Small intestine (tissue), 16 donors: ENCODE results near the gene NBEAL1. TPM values are rescaled to one million over a fixed set of nuclear protein-coding genes. Genes with fewer than 3 reads are reported as not detected.
A peak's percentile ranks its signal among the peaks of the same experiment; 100 is the strongest.
"Not testable (repeated sequence)": the region's sequence is repeated elsewhere in the genome, so short reads cannot be mapped to it uniquely, and the experiment has no call there.

Source experiments
- DNase-seq, 2 donors: peaks; one replicate each; pipeline versions ENCODE4 v3.0.0 to v3.0.0-alpha.2; 2013
- FAIRE-seq: peaks from 2 replicates; lab custom pipeline; 2012; peaks lifted over from hg19 to GRCh38; lab: Jason Lieb, UNC
- H3K27ac ChIP-seq, 3 donors: one replicate each; pipeline ENCODE4 v1.5.1; 2013; ENCODE audit warnings: low read length in 2 of 3, mild to moderate bottlenecking in 2 of 3, control low read depth in 1 of 3, inconsistent platforms in 1 of 3, low read depth in 1 of 3, moderate library complexity in 1 of 3
- H3K27me3 ChIP-seq, 3 donors: one replicate each; pipeline ENCODE4 v1.6.1; 2013; ENCODE audit warnings: low read length in 3 of 3, inconsistent platforms in 1 of 3; ENCODE audit not compliant: control insufficient read depth in 3 of 3, insufficient read depth in 3 of 3
- H3K36me3 ChIP-seq, 3 donors: one replicate each; pipeline ENCODE4 v1.6.1; 2013; ENCODE audit warnings: low read length in 3 of 3, inconsistent platforms in 1 of 3, low read depth in 1 of 3, mild to moderate bottlenecking in 1 of 3, moderate library complexity in 1 of 3; ENCODE audit not compliant: control insufficient read depth in 3 of 3, insufficient read depth in 2 of 3
- H3K4me1 ChIP-seq, 3 donors: one replicate each; pipeline ENCODE4 v1.6.1; 2013; ENCODE audit warnings: low read length in 2 of 3, inconsistent platforms in 1 of 3, low read depth in 1 of 3, mild to moderate bottlenecking in 1 of 3, moderate library complexity in 1 of 3; ENCODE audit not compliant: control insufficient read depth in 3 of 3, insufficient read depth in 2 of 3
- H3K4me3 ChIP-seq, 3 donors: one replicate each; pipeline ENCODE4 v1.5.1; 2013; ENCODE audit warnings: low read length in 3 of 3, control low read depth in 1 of 3, inconsistent platforms in 1 of 3, low read depth in 1 of 3, mild to moderate bottlenecking in 1 of 3, moderate library complexity in 1 of 3
- H3K9me3 ChIP-seq, 2 donors: one replicate each; pipeline ENCODE4 v1.6.1; 2013; ENCODE audit warnings: low read depth in 1 of 2, low read length in 1 of 2; ENCODE audit not compliant: control insufficient read depth in 2 of 2, insufficient read depth in 1 of 2
- WGBS, 3 donors: extraction: QIAGEN DNeasy Blood & Tissue Kit; methylation state at CpG; one replicate each; pipeline ENCODE4 v1.1.7; 2013; 5-methylcytosine and 5-hydroxymethylcytosine counted together
- long read RNA-seq, 10 donors: transcript quantifications; one replicate each; lab custom pipeline, GENCODE V29; 2026
- polyA plus RNA-seq, 4 donors: library from polyadenylated mRNA; stranded (reverse) in 3 of 4; unstranded in 1 of 4; fragments of 200-250 nt in 3 of 4; fragments of 120-200 nt in 1 of 4; gene quantifications; one replicate each; pipeline versions ENCODE4 v1.2.1 to v1.2.3, GENCODE V29; 2013
- donor health status: healthy with polysubstance abuse.
- donor health status: control.
- donor health status: control.
- donor health status: Bipolar disorder and iron deficiency.
- donor health status: healthy.

Gene NBEAL1
- 10 to 100 TPM in 3 of 4 donors, 1 to 10 TPM in 1; 6.5 to 12.7 (median 11.8) TPM for polyA plus RNA-seq
- long read RNA-seq, donor 1: 0 reads
- long read RNA-seq, donor 2: 0 reads
- long read RNA-seq, donor 3: 0 reads
- long read RNA-seq, donor 4: 0 reads
- long read RNA-seq, donor 5: 0 reads
- long read RNA-seq, donor 6, partial matches to known transcripts: 0 of 1 reads
- long read RNA-seq, donor 6, other reads (novel, unspliced or antisense): 0 of 1 reads
- long read RNA-seq, donor 7: 0 reads
- long read RNA-seq, donor 8: 0 reads
- long read RNA-seq, donor 9: 0 reads
- long read RNA-seq, donor 10: 0 reads

- WGBS, 3 donors: 0 to 1% (median 0%) methylated on average over 53 to 59 of the region's 59 CpGs
Observed at GRCh38 chr2:203014456-203015199, at the start of gene NBEAL1. Gene NBEAL1 (plus strand): TSS chr2:203014875. CDS start chr2:203016385, 1,510 bp downstream.

GRCh38 chr2:202965810-202966460, 48.7 kb upstream of the NBEAL1 start:
- no peaks in the 10 kb centered on the region for H3K9me3 ChIP-seq
- H3K4me1 ChIP-seq: no peaks in the 10 kb centered on the region
- 58 to 72% (median 70%) methylated on average over 5 of the region's 5 CpGs for WGBS, 3 donors
- no peak overlapping the region for H3K27ac ChIP-seq
- H3K4me3 ChIP-seq: no peak overlapping the region
- no peak for FAIRE-seq
- peaks cover 0 to 5% (median 0%) of the 10 kb centered on the region in 3 donors for H3K36me3 ChIP-seq
- DNase-seq: peak in 1 of 2 donors; percentile 19
- H3K27me3 ChIP-seq: no peaks in the 10 kb centered on the region

More at GRCh38 chr2:203014456-203015199, at the start of gene NBEAL1:
- FAIRE-seq (peak; percentile 62), DNase-seq (peak; percentile 98 to 100)
- peak within 1 kb of the TSS; percentile 88 to 99 (median 97) for H3K27ac ChIP-seq
- no peaks in the 10 kb centered on the region for H3K27me3 ChIP-seq
- peaks cover 0 to 13% (median 0%) of the 10 kb centered on the region in 3 donors for H3K4me1 ChIP-seq
- no peaks in the 10 kb centered on the region for H3K36me3 ChIP-seq
- no peaks in the 10 kb centered on the region for H3K9me3 ChIP-seq
- peak within 1 kb of the TSS; percentile 80 to 99 (median 83) for H3K4me3 ChIP-seq

DNA sequence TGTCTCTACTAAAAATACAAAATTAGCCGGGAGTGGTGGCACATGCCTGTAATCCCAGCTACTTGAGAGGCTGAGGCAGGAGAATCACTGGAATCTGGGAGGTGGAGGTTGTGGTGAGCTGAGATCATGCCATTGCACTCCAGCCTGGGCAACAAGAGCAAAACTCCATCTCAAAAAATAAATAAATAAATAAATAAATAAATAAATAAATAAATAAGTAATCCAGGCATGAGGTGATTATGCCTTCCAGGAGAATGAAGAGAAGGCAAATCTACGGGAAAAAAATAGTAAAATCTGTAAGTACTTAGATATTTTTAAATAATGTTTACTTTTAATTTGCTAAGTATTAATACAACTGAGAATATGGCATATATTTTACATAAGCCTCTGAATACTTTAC, 45.3 kb upstream of the NBEAL1 start:
- FAIRE-seq, H3K4me3 ChIP-seq, H3K27me3 ChIP-seq, H3K9me3 ChIP-seq, H3K36me3 ChIP-seq, H3K4me1 ChIP-seq, H3K27ac ChIP-seq, DNase-seq: not testable (repeated sequence)
- 48 to 50% (median 50%) methylated on average over 2 of the region's 2 CpGs for WGBS, 3 donors

DNA sequence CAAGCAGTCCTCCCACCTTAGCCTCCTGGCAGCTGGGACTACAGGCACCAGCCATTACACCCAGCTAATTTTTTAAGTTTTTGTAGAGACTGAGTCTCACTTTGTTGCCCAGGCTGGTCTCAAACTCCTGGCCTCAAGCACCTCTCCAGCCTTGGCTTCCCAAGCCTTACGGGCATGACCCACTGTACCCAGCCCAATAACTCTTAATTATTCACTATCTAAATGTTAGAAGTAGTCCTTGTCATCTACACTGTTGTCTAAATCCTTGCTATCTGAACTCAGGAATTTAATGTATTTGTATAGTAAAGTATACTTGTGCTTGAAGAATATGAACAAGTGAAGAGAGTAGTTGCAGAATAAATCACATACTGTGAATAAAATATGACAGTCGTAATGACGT, 37.9 kb upstream of the NBEAL1 start:
- DNase-seq (no peak), FAIRE-seq (no peak)
- 96 to 98% (median 97%) methylated on average over 3 of the region's 3 CpGs for WGBS, 3 donors
- H3K27me3 ChIP-seq: no peaks in the 10 kb centered on the region
- peaks cover 0 to 21% (median 0%) of the 10 kb centered on the region in 3 donors for H3K36me3 ChIP-seq
- H3K9me3 ChIP-seq: no peaks in the 10 kb centered on the region
- H3K4me3 ChIP-seq: no peak overlapping the region
- no peak overlapping the region for H3K27ac ChIP-seq
- no peaks in the 10 kb centered on the region for H3K4me1 ChIP-seq

- Histone ChIP-seq H3K9me3 (no peaks in the 10 kb centered on the region), H3K27me3 (no peaks in the 10 kb centered on the region), H3K36me3 (peaks cover 0 to 11% (median 0%) of the 10 kb centered on the region in 3 donors), H3K4me3 (no peak overlapping the region), H3K27ac (no peak overlapping the region), H3K4me1 (no peaks in the 10 kb centered on the region)
- WGBS, 3 donors: 94 to 97% (median 97%) methylated on average over 3 of the region's 3 CpGs
- FAIRE-seq (no peak), DNase-seq (no peak)
Observed at GRCh38 chr2:202982779-202983491, 31.7 kb upstream of the NBEAL1 start.

DNA sequence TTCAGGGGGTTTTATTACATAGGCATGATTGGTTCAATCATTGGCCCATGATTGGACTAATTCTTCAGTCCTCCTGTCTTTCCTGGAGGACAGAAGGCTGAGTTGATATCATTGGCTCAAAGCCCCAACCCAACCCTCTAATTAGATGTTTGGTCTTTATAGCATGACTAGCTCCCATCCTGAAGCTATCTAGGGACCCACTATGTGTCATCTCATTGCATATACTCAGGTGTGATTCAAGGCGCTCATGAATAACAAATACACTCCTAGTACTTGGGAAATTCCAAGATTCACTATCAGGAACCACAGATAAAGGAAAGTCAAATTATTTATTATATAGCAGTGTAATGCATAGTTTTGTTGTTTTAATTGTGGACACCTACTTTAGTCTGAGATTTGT, 24.9 kb upstream of the NBEAL1 start:
- no peaks in the 10 kb centered on the region for H3K27me3 ChIP-seq
- no peak overlapping the region for H3K27ac ChIP-seq
- no peaks in the 10 kb centered on the region for H3K9me3 ChIP-seq
- no peaks in the 10 kb centered on the region for H3K4me1 ChIP-seq
- 97 to 100% (median 99%) methylated on average over 1 of the region's 1 CpG for WGBS, 3 donors
- no peak overlapping the region for H3K4me3 ChIP-seq
- no peak for FAIRE-seq
- H3K36me3 ChIP-seq: no peaks in the 10 kb centered on the region
- DNase-seq: no peak

DNA sequence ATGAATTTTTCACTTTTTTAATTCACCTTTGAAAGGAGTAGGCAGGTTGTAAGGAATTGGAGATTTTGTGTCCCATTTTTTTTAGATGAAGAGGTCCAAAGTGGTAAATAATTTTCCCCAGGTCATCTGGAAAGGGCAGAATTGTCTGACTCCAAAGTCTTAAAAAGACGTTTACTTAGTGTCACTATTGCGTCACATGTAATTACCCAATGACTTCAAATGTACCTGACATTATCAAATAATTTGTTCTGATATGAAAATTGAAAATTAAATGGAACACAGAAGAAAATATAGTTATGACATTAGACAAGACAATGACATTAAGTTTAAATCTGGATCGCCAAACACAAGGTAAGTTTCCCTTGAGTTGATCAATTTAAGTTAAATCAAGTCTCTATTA, 24.2 kb upstream of the NBEAL1 start:
- 72 to 86% (median 73%) methylated on average over 3 of the region's 3 CpGs for WGBS, 3 donors
- Histone ChIP-seq H3K36me3 (no peaks in the 10 kb centered on the region), H3K9me3 (no peaks in the 10 kb centered on the region), H3K27me3 (no peaks in the 10 kb centered on the region), H3K4me1 (no peaks in the 10 kb centered on the region), H3K27ac (no peak overlapping the region), H3K4me3 (no peak overlapping the region)
- FAIRE-seq (no peak), DNase-seq (no peak)

DNA sequence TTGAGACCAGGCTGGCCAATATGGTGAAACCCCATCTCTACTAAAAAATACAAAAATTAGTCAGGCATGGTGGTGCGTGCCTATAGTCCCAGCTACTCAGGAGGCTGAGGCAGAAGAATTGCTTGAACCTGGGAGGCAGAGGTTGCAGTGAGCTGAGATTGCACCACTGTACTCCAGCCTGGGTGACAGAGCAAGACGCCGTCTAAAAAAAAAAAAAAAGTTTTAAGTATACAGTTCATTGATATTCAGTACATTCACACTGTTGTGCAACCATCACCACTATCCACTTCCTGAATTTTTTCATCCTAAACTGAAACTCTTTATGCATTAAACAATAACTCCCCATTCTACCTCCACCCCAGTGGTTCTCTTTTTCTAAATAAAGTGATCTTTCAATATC, 17.6 kb upstream of the NBEAL1 start:
- not testable (repeated sequence) for H3K36me3 ChIP-seq, FAIRE-seq, H3K27ac ChIP-seq, H3K4me3 ChIP-seq, H3K27me3 ChIP-seq, H3K4me1 ChIP-seq, H3K9me3 ChIP-seq
- peak in 1 of 2 donors; percentile 16 for DNase-seq
- 46 to 53% (median 53%) methylated on average over 3 of the region's 3 CpGs for WGBS, 3 donors
